HFF-Myc (cell line): ENCODE measurements around the gene CDK6.

Experiments
- DNase-seq: peaks from one replicate; pipeline ENCODE4 v3.0.0-alpha.2; 2011; ENCODE audit warnings: low read depth; ENCODE audit errors: extremely low read depth
- H3K4me3 ChIP-seq: replicated peaks from 2 replicates; pipeline ENCODE4 v1.5.1; 2011; ENCODE audit warnings: low read depth, mild to moderate bottlenecking, control low read depth, low read length
- TF ChIP-seq, protein P1 (sequence below): IDR thresholded peaks from 2 replicates; pipeline ENCODE4 v1.5.1; 2012; ENCODE audit warnings: mild to moderate bottlenecking, low read depth, low read length, control low read depth; ENCODE audit errors: missing control alignments

Gene CDK6

DNA sequence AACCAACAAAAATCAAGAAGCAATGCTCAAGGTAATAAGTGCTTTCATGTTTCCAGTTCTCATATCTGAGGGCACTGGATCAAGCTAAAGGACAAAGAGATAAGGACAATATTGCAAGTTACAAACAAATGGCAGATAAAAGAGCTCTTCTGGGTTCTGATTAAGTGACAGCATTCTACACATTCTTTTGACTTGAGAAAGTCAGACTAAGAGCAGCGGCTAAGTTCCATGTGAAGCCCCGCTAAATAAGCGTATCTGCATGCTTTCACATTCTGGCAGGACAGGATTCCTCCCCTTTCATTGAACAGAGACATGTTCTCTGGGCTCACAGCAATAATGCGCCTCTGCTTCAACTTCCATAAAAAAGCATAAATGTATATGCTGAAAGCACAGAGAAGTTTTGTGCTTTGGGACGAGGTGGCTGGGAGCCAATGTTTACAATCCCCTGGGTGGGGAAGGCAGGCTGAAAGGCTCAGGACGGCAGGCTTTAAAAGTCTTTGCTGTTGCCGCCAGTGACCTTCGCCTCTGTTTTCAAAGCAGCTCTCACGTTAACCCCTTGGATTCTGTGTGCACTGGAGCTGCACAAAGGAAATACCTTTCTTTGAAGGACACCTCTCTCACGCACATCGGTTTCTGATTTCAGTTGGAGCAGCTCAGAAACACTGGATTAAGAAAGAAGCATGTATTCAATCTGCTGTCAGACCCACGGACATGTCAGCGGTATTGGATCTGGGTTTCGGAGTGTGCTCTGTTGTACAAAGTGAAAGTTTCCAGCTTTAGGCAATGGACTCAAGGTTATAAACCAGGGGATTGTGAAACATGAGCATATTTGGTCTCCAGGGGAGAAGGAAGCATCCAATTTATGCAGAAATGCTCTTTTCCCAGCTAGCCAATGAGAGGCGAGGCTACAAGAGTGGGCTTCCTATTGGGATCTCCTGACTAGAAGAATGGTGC lies 140.8 kb downstream of the CDK6 start:
- TF ChIP-seq, protein P1, sequence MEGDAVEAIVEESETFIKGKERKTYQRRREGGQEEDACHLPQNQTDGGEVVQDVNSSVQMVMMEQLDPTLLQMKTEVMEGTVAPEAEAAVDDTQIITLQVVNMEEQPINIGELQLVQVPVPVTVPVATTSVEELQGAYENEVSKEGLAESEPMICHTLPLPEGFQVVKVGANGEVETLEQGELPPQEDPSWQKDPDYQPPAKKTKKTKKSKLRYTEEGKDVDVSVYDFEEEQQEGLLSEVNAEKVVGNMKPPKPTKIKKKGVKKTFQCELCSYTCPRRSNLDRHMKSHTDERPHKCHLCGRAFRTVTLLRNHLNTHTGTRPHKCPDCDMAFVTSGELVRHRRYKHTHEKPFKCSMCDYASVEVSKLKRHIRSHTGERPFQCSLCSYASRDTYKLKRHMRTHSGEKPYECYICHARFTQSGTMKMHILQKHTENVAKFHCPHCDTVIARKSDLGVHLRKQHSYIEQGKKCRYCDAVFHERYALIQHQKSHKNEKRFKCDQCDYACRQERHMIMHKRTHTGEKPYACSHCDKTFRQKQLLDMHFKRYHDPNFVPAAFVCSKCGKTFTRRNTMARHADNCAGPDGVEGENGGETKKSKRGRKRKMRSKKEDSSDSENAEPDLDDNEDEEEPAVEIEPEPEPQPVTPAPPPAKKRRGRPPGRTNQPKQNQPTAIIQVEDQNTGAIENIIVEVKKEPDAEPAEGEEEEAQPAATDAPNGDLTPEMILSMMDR, result no peak
- peak; percentile 85 for DNase-seq
- H3K4me3 ChIP-seq, result peak overlapping the region; percentile 42

DNA sequence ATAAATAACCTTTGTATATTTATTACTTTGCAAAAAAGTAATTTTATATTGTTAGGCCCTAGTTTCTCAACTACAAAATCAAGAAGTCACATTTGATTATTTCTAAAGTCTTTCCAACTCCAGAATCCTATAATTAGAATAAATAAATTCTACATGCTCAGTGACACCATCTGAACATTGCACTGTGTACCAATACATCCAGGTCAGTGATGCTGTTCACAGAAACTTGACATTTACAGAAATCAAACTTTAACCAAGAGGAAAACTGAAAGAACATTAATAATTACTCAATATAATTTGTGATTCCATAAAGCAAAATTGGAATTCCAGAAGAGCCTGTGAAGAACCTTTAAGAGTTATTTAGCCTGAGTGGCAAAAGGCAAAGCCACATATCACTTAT lies 142.2 kb downstream of the CDK6 start:
- DNase-seq, result no peak
- TF ChIP-seq, protein P1, result no peak
- H3K4me3 ChIP-seq, result no peak overlapping the region

DNA sequence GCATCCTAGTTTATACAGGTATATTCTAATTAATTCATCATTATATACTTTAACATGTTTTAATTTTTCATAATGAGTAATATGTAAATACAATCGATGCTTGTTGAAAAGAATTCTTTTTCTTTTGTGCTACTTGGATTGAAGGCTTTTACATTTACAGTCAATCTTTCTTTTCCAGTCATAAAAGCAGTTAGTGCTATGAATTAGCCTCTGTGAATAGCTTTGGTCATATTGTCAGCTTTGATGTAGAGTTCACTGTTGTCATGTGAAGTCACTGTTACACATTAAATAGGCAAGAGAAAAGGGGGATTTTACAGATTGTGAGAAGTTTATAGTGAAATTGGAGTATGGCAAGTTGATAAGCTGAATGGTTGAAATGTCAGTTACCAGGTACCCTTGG lies 142.9 kb downstream of the CDK6 start:
- TF ChIP-seq, protein P1, result no peak
- DNase-seq, result no peak
- no peak overlapping the region for H3K4me3 ChIP-seq

DNA sequence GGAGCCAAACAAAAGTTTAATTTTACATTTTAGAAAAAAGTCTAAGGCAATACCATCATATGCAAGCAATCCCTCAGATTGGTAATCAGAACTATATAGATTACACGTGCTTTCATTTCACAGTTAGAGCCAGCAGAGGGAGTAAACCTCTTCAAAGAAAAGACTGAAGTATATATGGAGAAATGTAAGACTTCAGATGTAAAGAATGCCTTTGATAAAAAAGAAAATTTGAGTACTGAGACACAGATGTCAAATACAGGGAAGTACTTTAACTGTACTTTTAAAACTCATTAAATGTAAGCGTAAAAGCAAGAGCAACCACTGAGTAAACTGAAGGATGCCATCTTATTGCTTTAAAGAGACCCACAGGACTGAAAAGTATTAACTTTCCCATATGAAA lies 144.8 kb downstream of the CDK6 start:
- TF ChIP-seq, protein P1, result peak; percentile 33
- peak; percentile 29 for DNase-seq
- no peak overlapping the region for H3K4me3 ChIP-seq

DNA sequence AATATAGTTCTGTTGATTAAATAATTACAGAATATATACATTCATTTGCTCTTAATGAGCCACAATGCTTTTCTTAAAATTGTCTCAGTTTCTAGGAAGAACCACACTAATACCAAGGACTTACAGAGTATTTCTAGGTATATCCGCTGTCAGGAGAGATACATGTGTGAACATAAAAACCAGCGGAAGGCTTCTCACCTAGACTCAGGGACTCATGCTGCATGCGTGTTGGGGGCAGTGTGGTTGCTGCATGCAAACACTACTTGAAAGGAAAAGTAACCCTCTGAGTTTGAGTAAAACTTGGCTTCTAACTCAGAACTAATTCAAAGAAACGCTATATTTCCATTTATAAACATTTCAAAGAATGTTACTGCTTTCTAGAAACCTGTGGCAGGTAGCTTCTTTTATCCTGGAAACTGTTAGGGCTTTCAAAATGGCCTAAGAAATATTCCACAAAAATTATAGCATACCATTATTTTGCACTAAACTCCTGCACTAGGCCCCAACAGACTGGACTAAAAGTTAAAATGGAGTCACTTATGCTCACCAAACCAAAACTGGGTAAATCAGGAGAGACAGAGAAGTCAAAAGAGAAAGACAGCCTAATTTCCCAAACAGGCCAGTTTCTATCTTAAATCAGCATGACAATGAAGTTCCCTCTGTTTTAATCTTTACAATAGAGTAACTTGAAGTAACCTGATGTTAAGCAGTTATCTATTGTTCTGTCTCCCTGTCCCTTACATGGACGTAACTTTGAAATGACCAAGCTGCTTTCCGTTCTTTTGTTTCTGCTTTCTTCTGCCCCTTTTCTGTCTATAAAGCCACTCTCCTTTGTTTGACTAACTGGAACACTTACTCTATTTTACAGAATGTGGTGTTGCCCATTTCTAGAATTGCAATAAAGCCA lies 151.0 kb downstream of the CDK6 start:
- no peak overlapping the region for H3K4me3 ChIP-seq
- DNase-seq, result no peak
- TF ChIP-seq, protein P1, result no peak

DNA sequence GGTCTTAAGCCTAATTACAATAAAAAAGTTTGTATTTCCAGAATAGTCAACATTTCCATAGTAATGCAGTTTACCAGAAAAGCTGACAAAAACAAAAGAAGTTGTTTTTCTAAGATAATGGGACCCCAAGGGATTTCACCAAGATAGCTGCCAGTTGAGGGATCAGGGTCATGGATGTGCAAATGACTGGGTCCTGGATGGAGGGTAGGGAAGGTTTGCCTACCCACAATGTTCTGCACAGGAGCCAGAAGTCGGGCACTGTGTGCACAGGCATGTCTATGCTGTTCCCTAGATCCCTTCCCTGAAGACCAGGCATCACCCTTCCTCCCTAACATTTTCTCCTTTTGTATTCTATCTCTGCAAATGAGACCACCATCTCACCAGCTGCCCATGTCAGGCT lies 152.1 kb downstream of the CDK6 start:
- no peak for DNase-seq
- no peak overlapping the region for H3K4me3 ChIP-seq
- TF ChIP-seq, protein P1, result no peak
